GM23338 (cell line): ENCODE results near the gene MAOA. TPM values are rescaled to one million over a fixed set of nuclear protein-coding genes. Genes with fewer than 3 reads are reported as not detected.

Experiments used
- ATAC-seq: fragments of 200-7000 bp; cut with Tn5 transposase; 3 replicates; pipeline ENCODE4 v1.9.1; 2020
- DNase-seq: peaks from one replicate; pipeline ENCODE4 v3.0.0-alpha.2; 2015; ENCODE audit warnings: low spot score
- H2AFZ ChIP-seq: fragments of 200-600 bp; sonication (generic); 2 replicates; pipeline ENCODE4 v1.8.0; 2016; ENCODE audit warnings: antibody characterized with exemption, mild to moderate bottlenecking, moderate library complexity
- H3F3A ChIP-seq: fragments of 200-600 bp; sonication (generic); replicated peaks from 2 replicates; pipeline ENCODE4 v1.8.0; 2017; ENCODE audit warnings: antibody characterized with exemption, mixed run types, low read depth
- H3K27ac ChIP-seq: fragments of 200-600 bp; sonication (generic); 2 replicates; pipeline ENCODE4 v1.6.1; 2016; ENCODE audit warnings: low read depth
- H3K27me3 ChIP-seq: fragments of 200-600 bp; sonication (generic); 2 replicates; pipeline ENCODE4 v1.8.0; 2016; ENCODE audit warnings: mild to moderate bottlenecking, mixed run types, moderate library complexity; ENCODE audit not compliant: insufficient read depth
- H3K36me3 ChIP-seq: fragments of 200-600 bp; sonication (generic); 2 replicates; pipeline ENCODE4 v1.8.0; 2016; ENCODE audit warnings: mild to moderate bottlenecking; ENCODE audit not compliant: insufficient read depth
- H3K4me1 ChIP-seq: fragments of 200-600 bp; sonication (generic); 2 replicates; pipeline ENCODE4 v1.8.0; 2016; ENCODE audit warnings: mild to moderate bottlenecking, moderate library complexity; ENCODE audit not compliant: insufficient read depth
- H3K4me2 ChIP-seq: fragments of 200-600 bp; sonication (generic); 2 replicates; pipeline ENCODE4 v1.7.1; 2017; ENCODE audit warnings: mixed run types
- H3K4me3 ChIP-seq: fragments of 200-600 bp; sonication (generic); 2 replicates; pipeline ENCODE4 v1.6.1; 2016; ENCODE audit warnings: mixed run types
- H3K79me2 ChIP-seq: fragments of 200-600 bp; sonication (generic); replicated peaks from 2 replicates; pipeline ENCODE4 v1.8.0; 2017; ENCODE audit warnings: mild to moderate bottlenecking; ENCODE audit not compliant: insufficient read depth
- H3K9me2 ChIP-seq: fragments of 200-600 bp; sonication (generic); 2 replicates; pipeline ENCODE4 v1.8.0; 2017; ENCODE audit not compliant: insufficient read depth
- H4K20me1 ChIP-seq: fragments of 200-600 bp; sonication (generic); replicated peaks from 2 replicates; pipeline ENCODE4 v1.8.0; 2017; ENCODE audit warnings: mild to moderate bottlenecking; ENCODE audit not compliant: insufficient read depth
- H3K27ac Mint-ChIP-seq: 2 replicates; pipeline ENCODE4 v1.8.0; 2020; ENCODE audit warnings: inconsistent platforms, mild to moderate bottlenecking, moderate library complexity, mixed read lengths
- H3K27me3 Mint-ChIP-seq: 3 replicates; pipeline ENCODE4 v1.8.0; 2022; ENCODE audit warnings: low read depth, mild to moderate bottlenecking, moderate library complexity, mixed read lengths, inconsistent platforms; ENCODE audit not compliant: insufficient read depth, poor library complexity
- H3K36me3 Mint-ChIP-seq: 3 replicates; pipeline ENCODE4 v1.8.0; 2021; ENCODE audit warnings: low read depth, mild to moderate bottlenecking, inconsistent platforms, moderate library complexity, mixed read lengths
- H3K4me1 Mint-ChIP-seq: 3 replicates; pipeline ENCODE4 v1.8.0; 2020; ENCODE audit warnings: mild to moderate bottlenecking, inconsistent platforms, mixed read lengths
- H3K4me3 Mint-ChIP-seq: 3 replicates; pipeline ENCODE4 v1.8.0; 2021; ENCODE audit warnings: moderate library complexity, mild to moderate bottlenecking, inconsistent platforms, mixed read lengths
- H3K9me3 Mint-ChIP-seq: 3 replicates; pipeline ENCODE4 v1.8.0; 2020; ENCODE audit warnings: moderate library complexity, mild to moderate bottlenecking, inconsistent platforms, mixed read lengths
- CREB1 ChIP-seq: fragments of 250-450 bp; sonication (Bioruptor Pico); IDR thresholded peaks from 2 replicates; pipeline ENCODE4 v1.5.0; 2020; ENCODE audit warnings: low read depth, mild to moderate bottlenecking, moderate library complexity
- EZH2 ChIP-seq: fragments of 200-600 bp; sonication (generic); IDR thresholded peaks from one replicate; pipeline ENCODE4 v1.8.0; 2017; ENCODE audit warnings: antibody characterized with exemption, mild to moderate bottlenecking, low read depth; ENCODE audit not compliant: unreplicated experiment
- EZH2phosphoT487 ChIP-seq: fragments of 200-600 bp; sonication (generic); IDR thresholded peaks from one replicate; pipeline ENCODE4 v1.8.1; 2018; ENCODE audit warnings: antibody characterized with exemption; ENCODE audit not compliant: unreplicated experiment
- JUNB ChIP-seq: IDR thresholded peaks from one replicate; pipeline ENCODE4 v1.6.1; 2016; ENCODE audit warnings: antibody characterized with exemption; ENCODE audit not compliant: unreplicated experiment
- POLR2AphosphoS5 ChIP-seq: IDR thresholded peaks from 2 replicates; pipeline ENCODE4 v1.6.1; 2016; ENCODE audit warnings: antibody characterized with exemption, low read depth
- ZNF114 ChIP-seq: fragments of 250-450 bp; sonication (Bioruptor Pico); IDR thresholded peaks from 2 replicates; pipeline ENCODE4 v1.5.0; 2020; ENCODE audit warnings: mild to moderate bottlenecking, moderate library complexity
- polyA plus RNA-seq: library from polyadenylated mRNA; unstranded; fragments of >200 nt; fragmentation: Nextera tagmentation; extraction: Ambion mirVana; gene quantifications from 2 replicates; pipeline ENCODE4 v1.2.1, GENCODE V29; 2016
- total RNA-seq: library from RNA; depleted of rRNA; stranded (reverse); fragments of >200 nt; shearing (Covaris generic); gene quantifications from 2 replicates; pipeline ENCODE4 v1.2.3, GENCODE V29; 2014
- TF ChIP-seq, protein P1 (sequence below), 2 experiments: fragments of 200-600 bp in 1 of 2; sonication (generic) in 1 of 2; conservative IDR thresholded peaks; 2 replicates each; pipeline versions ENCODE4 v1.5.1 to v1.6.1; 2016 to 2017; ENCODE audit warnings: antibody characterized with exemption in 2 of 2, low read depth in 2 of 2, mild to moderate bottlenecking in 2 of 2, moderate library complexity in 1 of 2
- TF ChIP-seq, protein P2 (sequence below): IDR thresholded peaks from one replicate; pipeline ENCODE4 v1.6.1; 2018; ENCODE audit warnings: antibody characterized with exemption; ENCODE audit not compliant: unreplicated experiment
- TF ChIP-seq, protein P3 (sequence below): IDR thresholded peaks from 2 replicates; pipeline ENCODE4 v1.6.1; 2016; ENCODE audit warnings: antibody characterized with exemption

MAOA gene
- total and polyA plus RNA-seq, 2 experiments from 2014 or later, result 3.2 to 5.2 TPM

DNA sequence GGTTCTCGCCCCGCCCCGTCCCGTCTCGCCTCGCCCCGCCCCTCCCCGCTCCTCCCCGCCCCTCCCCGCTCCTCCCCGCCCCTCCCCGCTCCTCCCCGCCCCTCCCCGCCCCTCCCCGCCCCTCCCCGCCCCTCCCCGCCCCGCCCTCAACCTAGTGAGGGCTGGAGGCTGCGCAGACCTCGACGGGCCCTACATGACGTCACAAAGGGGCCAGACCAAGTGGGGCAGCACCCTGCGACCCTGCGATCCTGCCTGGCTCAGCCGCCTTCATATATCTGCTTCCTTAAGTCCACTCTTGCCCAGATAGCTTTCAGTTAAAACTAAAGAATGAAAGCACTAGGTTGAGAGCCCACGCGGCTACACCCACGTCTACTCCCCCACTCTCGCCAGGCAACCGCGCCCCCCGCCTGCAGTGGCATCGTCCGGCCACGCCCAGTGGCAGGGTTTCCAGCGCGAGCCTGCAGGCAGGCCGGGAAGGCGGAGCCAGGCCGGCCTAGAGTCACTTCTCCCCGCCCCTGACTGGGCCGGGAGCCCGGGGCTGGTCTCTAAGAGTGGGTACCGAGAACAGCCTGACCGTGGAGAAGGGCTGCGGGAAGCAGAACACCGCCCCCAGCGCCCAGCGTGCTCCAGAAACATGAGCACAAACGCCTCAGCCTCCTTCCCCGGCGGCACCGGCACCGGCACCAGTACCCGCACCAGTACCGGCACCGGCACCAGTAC is 1.5 kb upstream of the MAOA start:
- H3K4me1 ChIP-seq, result no peaks in the 10 kb centered on the region
- Mint-ChIP-seq H3K36me3 (no peaks in the 10 kb centered on the region), H3K27ac (peak overlapping the region; percentile 100), H3K27me3 (peaks cover 5% of the 10 kb centered on the region), H3K4me1 (0 out of 3 replicates have a peak, but pooled peaks cover 3% of the 10 kb centered on the region), H3K9me3 (no peaks in the 10 kb centered on the region), H3K4me3 (peak overlapping the region; percentile 87)
- no peaks in the 10 kb centered on the region for H4K20me1 ChIP-seq
- DNase-seq, result peak; percentile 87
- peak overlapping the region; percentile 70 for H3K4me3 ChIP-seq
- TF ChIP-seq, protein P1, sequence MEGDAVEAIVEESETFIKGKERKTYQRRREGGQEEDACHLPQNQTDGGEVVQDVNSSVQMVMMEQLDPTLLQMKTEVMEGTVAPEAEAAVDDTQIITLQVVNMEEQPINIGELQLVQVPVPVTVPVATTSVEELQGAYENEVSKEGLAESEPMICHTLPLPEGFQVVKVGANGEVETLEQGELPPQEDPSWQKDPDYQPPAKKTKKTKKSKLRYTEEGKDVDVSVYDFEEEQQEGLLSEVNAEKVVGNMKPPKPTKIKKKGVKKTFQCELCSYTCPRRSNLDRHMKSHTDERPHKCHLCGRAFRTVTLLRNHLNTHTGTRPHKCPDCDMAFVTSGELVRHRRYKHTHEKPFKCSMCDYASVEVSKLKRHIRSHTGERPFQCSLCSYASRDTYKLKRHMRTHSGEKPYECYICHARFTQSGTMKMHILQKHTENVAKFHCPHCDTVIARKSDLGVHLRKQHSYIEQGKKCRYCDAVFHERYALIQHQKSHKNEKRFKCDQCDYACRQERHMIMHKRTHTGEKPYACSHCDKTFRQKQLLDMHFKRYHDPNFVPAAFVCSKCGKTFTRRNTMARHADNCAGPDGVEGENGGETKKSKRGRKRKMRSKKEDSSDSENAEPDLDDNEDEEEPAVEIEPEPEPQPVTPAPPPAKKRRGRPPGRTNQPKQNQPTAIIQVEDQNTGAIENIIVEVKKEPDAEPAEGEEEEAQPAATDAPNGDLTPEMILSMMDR (conservative IDR thresholded peaks at IDR 0.05; ENCODE audit: low read depth in 2 of 2), result peak in 1 of 2 experiments; percentile 16; a peak in 2 of 4 replicates
- TF ChIP-seq CREB1 (CRISPR knock-in tag), result peak; percentile 92
- TF ChIP-seq EZH2, result no peak
- no peak for TF ChIP-seq JUNB
- TF ChIP-seq POLR2AphosphoS5, result peak; percentile 41; the same call in 1 of the 2 replicates
- no peak for TF ChIP-seq EZH2phosphoT487
- no peak for TF ChIP-seq ZNF114 (CRISPR knock-in tag)
- TF ChIP-seq, protein P2, sequence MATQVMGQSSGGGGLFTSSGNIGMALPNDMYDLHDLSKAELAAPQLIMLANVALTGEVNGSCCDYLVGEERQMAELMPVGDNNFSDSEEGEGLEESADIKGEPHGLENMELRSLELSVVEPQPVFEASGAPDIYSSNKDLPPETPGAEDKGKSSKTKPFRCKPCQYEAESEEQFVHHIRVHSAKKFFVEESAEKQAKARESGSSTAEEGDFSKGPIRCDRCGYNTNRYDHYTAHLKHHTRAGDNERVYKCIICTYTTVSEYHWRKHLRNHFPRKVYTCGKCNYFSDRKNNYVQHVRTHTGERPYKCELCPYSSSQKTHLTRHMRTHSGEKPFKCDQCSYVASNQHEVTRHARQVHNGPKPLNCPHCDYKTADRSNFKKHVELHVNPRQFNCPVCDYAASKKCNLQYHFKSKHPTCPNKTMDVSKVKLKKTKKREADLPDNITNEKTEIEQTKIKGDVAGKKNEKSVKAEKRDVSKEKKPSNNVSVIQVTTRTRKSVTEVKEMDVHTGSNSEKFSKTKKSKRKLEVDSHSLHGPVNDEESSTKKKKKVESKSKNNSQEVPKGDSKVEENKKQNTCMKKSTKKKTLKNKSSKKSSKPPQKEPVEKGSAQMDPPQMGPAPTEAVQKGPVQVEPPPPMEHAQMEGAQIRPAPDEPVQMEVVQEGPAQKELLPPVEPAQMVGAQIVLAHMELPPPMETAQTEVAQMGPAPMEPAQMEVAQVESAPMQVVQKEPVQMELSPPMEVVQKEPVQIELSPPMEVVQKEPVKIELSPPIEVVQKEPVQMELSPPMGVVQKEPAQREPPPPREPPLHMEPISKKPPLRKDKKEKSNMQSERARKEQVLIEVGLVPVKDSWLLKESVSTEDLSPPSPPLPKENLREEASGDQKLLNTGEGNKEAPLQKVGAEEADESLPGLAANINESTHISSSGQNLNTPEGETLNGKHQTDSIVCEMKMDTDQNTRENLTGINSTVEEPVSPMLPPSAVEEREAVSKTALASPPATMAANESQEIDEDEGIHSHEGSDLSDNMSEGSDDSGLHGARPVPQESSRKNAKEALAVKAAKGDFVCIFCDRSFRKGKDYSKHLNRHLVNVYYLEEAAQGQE, result no peak
- TF ChIP-seq, protein P3, sequence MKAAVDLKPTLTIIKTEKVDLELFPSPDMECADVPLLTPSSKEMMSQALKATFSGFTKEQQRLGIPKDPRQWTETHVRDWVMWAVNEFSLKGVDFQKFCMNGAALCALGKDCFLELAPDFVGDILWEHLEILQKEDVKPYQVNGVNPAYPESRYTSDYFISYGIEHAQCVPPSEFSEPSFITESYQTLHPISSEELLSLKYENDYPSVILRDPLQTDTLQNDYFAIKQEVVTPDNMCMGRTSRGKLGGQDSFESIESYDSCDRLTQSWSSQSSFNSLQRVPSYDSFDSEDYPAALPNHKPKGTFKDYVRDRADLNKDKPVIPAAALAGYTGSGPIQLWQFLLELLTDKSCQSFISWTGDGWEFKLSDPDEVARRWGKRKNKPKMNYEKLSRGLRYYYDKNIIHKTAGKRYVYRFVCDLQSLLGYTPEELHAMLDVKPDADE, result no peak
- H3K4me2 ChIP-seq, result peak overlapping the region; percentile 83
- no peaks in the 10 kb centered on the region for H3K36me3 ChIP-seq
- no peaks in the 10 kb centered on the region for H3F3A ChIP-seq
- H3K27me3 ChIP-seq, result no peaks in the 10 kb centered on the region
- H2AFZ ChIP-seq, result no peak overlapping the region
- ATAC-seq, result peak; percentile 93
- no peaks in the 10 kb centered on the region for H3K79me2 ChIP-seq
- H3K27ac ChIP-seq, result no peak overlapping the region
- no peaks in the 10 kb centered on the region for H3K9me2 ChIP-seq
